NT2/D1 (cell line): ENCODE measurements around the gene RAD52.

ENCODE experiments used
- DNase-seq: peaks from one replicate; pipeline ENCODE4 v3.0.0-alpha.2; 2011; ENCODE audit warnings: low read depth, low spot score
- H3K27me3 ChIP-seq: 2 replicates; pipeline ENCODE4 v1.6.0; 2011; ENCODE audit warnings: mild to moderate bottlenecking; ENCODE audit not compliant: insufficient read length, insufficient read depth
- H3K36me3 ChIP-seq: 2 replicates; pipeline ENCODE4 v1.6.1; 2011; ENCODE audit warnings: mild to moderate bottlenecking, low read length, mixed read lengths; ENCODE audit not compliant: insufficient read depth, insufficient read length
- H3K4me1 ChIP-seq: 2 replicates; pipeline ENCODE4 v1.5.1; 2011; ENCODE audit not compliant: insufficient read depth, insufficient read length
- H3K4me3 ChIP-seq: 2 replicates; pipeline ENCODE4 v1.5.1; 2011; ENCODE audit warnings: low read depth; ENCODE audit not compliant: insufficient read length
- H3K9ac ChIP-seq: 2 replicates; pipeline ENCODE4 v1.6.0; 2011; ENCODE audit warnings: low read depth; ENCODE audit not compliant: insufficient read length
- H3K9me3 ChIP-seq: 2 replicates; pipeline ENCODE4 v1.5.1; 2011; ENCODE audit warnings: mild to moderate bottlenecking, low read length; ENCODE audit not compliant: insufficient read depth
- SUZ12 ChIP-seq: IDR thresholded peaks from 2 replicates; pipeline ENCODE4 v1.6.1; 2011; ENCODE audit not compliant: insufficient read length, insufficient read depth; ENCODE audit errors: extremely low read depth
- YY1 ChIP-seq: IDR thresholded peaks from 2 replicates; pipeline ENCODE4 v1.6.1; 2011; ENCODE audit not compliant: insufficient read length, insufficient read depth
- ZNF274 ChIP-seq: IDR thresholded peaks from 2 replicates; pipeline ENCODE4 v1.6.1; 2011; ENCODE audit warnings: mild to moderate bottlenecking, low read depth, low read length

Gene RAD52

GRCh38 chr12:884746-885414 is 64.6 kb downstream of the RAD52 start:
- no peaks in the 10 kb centered on the region for H3K4me1 ChIP-seq
- no peaks in the 10 kb centered on the region for H3K9me3 ChIP-seq
- no peak overlapping the region for H3K4me3 ChIP-seq
- TF ChIP-seq ZNF274 (no peak), YY1 (no peak), SUZ12 (no peak)
- H3K27me3 ChIP-seq: no peaks in the 10 kb centered on the region
- no peak for DNase-seq
- H3K9ac ChIP-seq: no peak overlapping the region
- H3K36me3 ChIP-seq: peaks cover 96% of the 10 kb centered on the region

DNA sequence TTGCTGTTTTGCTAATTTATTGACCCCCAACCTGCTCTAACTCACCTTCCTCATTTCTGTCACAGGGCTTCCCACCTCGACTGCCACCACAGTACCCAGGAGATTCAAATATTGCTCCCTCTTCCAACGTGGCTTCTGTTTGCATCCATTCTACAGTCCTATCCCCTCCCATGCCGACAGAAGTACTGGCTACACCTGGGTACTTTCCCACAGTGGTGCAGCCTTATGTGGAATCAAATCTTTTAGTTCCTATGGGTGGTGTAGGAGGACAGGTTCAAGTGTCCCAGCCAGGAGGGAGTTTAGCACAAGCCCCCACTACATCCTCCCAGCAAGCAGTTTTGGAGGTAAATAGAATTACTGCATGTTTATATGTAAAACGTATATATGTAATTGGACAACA is 68.8 kb downstream of the RAD52 start:
- Histone ChIP-seq H3K36me3 (peaks cover 79% of the 10 kb centered on the region), H3K4me1 (no peaks in the 10 kb centered on the region), H3K9ac (no peak overlapping the region), H3K27me3 (no peaks in the 10 kb centered on the region), H3K4me3 (no peak overlapping the region), H3K9me3 (no peaks in the 10 kb centered on the region)
- TF ChIP-seq ZNF274 (no peak), SUZ12 (no peak), YY1 (no peak)
- DNase-seq: no peak

DNA sequence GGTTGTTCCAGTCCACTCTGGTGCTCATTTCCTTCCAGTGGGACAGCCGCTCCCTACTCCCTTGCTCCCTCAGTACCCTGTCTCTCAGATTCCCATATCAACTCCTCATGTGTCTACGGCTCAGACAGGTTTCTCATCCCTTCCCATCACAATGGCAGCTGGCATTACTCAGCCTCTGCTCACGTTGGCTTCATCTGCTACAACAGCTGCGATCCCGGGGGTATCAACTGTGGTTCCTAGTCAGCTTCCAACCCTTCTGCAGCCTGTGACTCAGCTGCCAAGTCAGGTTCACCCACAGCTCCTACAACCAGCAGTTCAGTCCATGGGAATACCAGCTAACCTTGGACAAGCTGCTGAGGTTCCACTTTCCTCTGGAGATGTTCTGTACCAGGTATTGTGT is 69.9 kb downstream of the RAD52 start:
- H3K9me3 ChIP-seq: no peaks in the 10 kb centered on the region
- TF ChIP-seq YY1: no peak
- no peak for TF ChIP-seq SUZ12
- TF ChIP-seq ZNF274: no peak
- no peak overlapping the region for H3K4me3 ChIP-seq
- no peak for DNase-seq
- no peaks in the 10 kb centered on the region for H3K27me3 ChIP-seq
- no peaks in the 10 kb centered on the region for H3K4me1 ChIP-seq
- H3K9ac ChIP-seq: no peak overlapping the region
- H3K36me3 ChIP-seq: peaks cover 70% of the 10 kb centered on the region

GRCh38 chr12:873954-874353 is 75.5 kb downstream of the RAD52 start:
- TF ChIP-seq ZNF274: no peak
- TF ChIP-seq SUZ12: no peak
- no peak for TF ChIP-seq YY1
- H3K9ac ChIP-seq: no peak overlapping the region
- H3K27me3 ChIP-seq: no peaks in the 10 kb centered on the region
- no peak for DNase-seq
- H3K9me3 ChIP-seq: no peaks in the 10 kb centered on the region
- H3K4me1 ChIP-seq: no peaks in the 10 kb centered on the region
- H3K4me3 ChIP-seq: no peak overlapping the region
- H3K36me3 ChIP-seq: peaks cover 60% of the 10 kb centered on the region

DNA sequence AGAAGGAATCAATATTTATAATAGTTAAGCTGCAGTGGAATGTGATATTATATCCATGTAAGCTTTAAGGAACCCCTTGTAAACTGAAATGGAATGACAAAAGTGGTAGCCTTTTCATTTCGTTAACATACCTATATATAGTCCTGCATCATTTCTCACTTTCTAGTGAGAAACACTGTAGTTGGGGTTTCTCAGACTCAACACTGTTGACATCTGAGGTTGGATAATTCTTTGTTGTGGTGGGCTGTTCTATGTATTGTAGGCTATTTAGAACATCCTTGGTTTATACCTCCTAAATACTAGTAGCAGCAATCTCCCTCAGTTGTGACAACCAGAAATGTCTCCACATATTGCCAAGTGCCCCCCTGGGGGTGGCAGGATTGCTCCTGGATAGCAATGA is 79.1 kb downstream of the RAD52 start:
- DNase-seq: no peak
- H3K4me3 ChIP-seq: no peak overlapping the region
- H3K9me3 ChIP-seq: no peaks in the 10 kb centered on the region
- H3K27me3 ChIP-seq: no peaks in the 10 kb centered on the region
- H3K9ac ChIP-seq: no peak overlapping the region
- H3K36me3 ChIP-seq: peaks cover 83% of the 10 kb centered on the region
- H3K4me1 ChIP-seq: no peaks in the 10 kb centered on the region
- TF ChIP-seq YY1 (no peak), ZNF274 (no peak), SUZ12 (no peak)

DNA sequence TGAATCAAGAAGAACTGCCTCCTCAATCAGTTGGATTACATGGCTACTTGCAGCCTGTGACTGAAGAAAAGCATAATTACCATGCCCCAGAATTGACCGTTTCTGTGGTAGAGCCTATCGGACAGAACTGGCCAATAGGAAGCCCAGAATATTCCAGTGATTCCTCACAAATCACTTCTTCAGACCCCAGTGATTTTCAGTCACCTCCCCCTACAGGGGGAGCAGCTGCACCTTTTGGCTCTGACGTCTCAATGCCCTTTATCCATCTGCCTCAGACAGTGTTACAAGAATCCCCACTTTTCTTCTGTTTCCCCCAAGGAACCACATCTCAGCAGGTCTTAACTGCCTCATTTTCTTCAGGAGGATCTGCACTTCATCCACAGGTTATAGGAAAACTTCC is 80.8 kb downstream of the RAD52 start:
- peak; percentile 11 for DNase-seq
- Histone ChIP-seq H3K27me3 (no peaks in the 10 kb centered on the region), H3K9me3 (no peaks in the 10 kb centered on the region), H3K4me3 (no peak overlapping the region), H3K4me1 (no peaks in the 10 kb centered on the region), H3K36me3 (peaks cover 89% of the 10 kb centered on the region), H3K9ac (no peak overlapping the region)
- TF ChIP-seq YY1 (no peak), ZNF274 (no peak), SUZ12 (no peak)

GRCh38 chr12:867905-868304 is 81.6 kb downstream of the RAD52 start:
- Histone ChIP-seq H3K9ac (no peak overlapping the region), H3K36me3 (peaks cover 94% of the 10 kb centered on the region), H3K9me3 (no peaks in the 10 kb centered on the region), H3K27me3 (no peaks in the 10 kb centered on the region), H3K4me3 (no peak overlapping the region), H3K4me1 (no peaks in the 10 kb centered on the region)
- TF ChIP-seq ZNF274 (no peak), SUZ12 (no peak), YY1 (no peak)
- no peak for DNase-seq

DNA sequence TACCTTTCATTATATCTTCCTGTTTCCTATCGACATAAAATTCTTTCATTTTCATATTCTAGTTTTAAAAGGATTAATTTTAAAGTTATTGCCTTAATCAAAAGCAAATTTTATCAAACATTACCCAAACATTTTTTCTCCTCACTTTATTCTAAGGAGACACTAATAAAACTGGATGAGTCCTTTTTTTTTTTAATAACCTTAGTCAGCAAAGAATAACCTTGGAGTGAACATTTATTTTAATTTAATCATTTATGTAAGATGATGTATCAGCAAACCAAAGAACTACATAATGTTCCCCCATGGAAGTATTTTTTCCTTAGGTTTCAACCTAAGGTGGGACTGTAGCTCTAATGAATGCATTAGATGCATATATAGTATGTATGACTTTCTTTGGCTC is 83.9 kb downstream of the RAD52 start:
- Histone ChIP-seq H3K9ac (no peak overlapping the region), H3K4me1 (no peaks in the 10 kb centered on the region), H3K27me3 (no peaks in the 10 kb centered on the region), H3K36me3 (peaks cover 94% of the 10 kb centered on the region), H3K4me3 (no peak overlapping the region), H3K9me3 (no peaks in the 10 kb centered on the region)
- no peak for TF ChIP-seq YY1
- no peak for TF ChIP-seq ZNF274
- no peak for TF ChIP-seq SUZ12
- DNase-seq: no peak
